Activated T-helper 9 cell treated with anti-CD3 and anti-CD28 coated beads, Interleukin-2, amount 50 U/mL, for 16 hours (primary cell): Measurements from ENCODE around the gene LKAAEAR1.
"Not testable (repeated sequence)": the region's sequence is repeated elsewhere in the genome, so short reads cannot be mapped to it uniquely, and the experiment has no call there.

Experiments used
- DNase-seq: peaks from one replicate; pipeline ENCODE4 v3.0.0-alpha.2; 2020; ENCODE audit warnings: low read depth

LKAAEAR1 gene, protein sequence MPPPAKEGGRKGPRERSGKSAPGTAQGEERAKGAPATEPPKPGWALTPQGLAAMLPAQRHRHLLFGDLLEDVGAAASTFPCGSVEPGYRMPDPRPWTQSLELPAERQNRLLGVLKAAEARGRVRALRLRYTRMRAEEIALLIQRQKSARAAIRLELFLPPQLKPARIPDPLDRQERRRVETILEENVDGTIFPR

DNA sequence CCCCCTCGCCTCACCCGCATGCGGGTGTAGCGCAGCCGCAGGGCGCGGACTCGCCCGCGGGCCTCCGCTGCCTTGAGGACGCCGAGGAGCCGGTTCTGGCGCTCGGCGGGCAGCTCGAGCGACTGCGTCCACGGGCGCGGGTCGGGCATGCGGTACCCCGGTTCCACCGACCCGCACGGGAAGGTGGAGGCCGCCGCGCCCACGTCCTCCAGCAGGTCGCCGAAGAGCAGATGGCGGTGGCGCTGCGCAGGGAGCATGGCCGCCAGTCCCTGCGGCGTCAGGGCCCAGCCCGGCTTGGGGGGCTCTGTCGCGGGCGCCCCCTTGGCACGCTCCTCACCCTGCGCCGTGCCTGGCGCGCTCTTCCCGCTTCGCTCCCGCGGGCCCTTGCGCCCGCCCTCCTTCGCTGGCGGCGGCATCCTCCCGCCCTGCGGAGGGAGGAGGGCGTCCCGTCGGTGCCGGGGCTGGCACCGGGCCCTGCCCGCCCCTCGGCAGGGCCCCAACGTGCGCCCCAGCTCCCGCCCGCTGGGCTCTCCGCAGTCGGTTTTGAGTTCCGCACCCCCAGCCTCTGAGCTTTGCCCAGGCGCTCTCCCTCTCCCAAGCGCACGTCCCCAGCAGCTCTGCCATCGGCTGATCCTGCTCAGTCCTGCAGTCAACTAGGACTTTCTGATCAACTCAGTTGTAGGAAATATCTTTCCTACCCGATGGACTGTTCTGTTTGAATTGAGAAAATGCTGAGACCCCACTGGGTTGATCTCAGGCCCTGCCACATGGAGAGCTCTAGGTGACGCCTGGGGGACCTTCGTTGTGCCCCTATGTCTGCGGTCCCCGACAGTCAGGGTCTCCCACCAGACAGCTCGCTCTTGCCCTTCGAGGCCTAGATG lies at the start of gene LKAAEAR1:
Gene LKAAEAR1 (minus strand): TSS at position 595 of the 881 bp plus-strand sequence. CDS start 179 bp downstream, at position 416.
- DNase-seq, result no peak

DNA sequence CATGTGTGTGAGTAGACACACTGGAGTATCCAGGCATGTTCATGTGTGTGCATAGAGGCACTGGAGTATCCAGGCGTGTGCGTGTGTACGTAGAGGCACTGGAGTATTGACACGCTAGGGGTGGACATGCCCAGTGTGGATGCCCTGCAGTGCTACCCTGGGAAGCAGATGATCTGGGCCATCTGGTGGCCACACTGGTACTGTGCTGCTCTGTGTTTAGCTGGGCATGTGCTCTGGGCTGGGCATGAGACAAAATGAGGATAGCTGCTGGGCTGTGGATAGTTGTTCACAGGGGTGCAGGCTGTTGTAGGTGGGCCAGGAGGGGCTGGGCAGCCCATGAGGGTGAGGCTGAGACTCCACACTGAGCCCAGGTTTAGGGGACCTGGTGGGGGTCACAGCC lies 47.2 kb upstream of the LKAAEAR1 start:
- no peak for DNase-seq

DNA sequence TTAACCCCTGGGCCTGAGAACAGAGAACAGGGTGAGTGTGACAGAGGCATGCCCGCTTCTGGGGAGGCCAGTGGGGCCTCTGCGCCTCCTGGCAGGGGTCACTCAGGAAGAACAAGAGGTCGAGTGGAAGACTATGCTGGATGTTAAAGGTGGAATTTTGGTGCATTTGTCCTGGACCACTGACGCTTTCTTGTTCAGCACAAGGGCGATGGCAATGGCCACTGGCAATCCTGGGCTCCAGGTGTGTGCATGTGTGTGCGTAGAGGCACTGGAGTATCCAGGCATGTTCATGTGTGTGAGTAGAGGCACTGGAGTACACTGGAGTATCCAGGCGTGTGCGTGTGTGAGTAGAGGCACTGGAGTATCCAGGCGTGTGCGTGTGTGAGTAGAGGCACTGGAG lies 46.7 kb upstream of the LKAAEAR1 start:
- no peak for DNase-seq

DNA sequence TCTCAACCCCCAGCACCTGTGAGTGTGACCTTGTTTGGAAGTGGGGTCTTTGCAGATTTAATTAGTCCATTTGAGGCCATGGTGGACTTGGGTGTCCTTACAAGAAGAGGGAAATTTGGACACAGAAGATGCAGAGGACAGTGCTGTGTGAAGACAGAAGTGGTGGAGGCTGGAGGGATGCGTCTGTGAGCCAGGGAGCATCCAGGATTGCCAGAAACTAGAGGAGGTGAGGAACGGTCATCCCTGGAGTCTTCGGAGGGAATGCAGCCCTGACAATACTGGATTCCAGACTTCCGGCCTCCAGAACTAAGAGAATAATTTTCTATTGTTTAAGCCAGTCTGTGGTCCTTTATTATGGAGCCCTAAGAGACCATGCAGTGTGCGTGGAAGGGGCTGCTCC lies 46.1 kb upstream of the LKAAEAR1 start:
- no peak for DNase-seq

DNA sequence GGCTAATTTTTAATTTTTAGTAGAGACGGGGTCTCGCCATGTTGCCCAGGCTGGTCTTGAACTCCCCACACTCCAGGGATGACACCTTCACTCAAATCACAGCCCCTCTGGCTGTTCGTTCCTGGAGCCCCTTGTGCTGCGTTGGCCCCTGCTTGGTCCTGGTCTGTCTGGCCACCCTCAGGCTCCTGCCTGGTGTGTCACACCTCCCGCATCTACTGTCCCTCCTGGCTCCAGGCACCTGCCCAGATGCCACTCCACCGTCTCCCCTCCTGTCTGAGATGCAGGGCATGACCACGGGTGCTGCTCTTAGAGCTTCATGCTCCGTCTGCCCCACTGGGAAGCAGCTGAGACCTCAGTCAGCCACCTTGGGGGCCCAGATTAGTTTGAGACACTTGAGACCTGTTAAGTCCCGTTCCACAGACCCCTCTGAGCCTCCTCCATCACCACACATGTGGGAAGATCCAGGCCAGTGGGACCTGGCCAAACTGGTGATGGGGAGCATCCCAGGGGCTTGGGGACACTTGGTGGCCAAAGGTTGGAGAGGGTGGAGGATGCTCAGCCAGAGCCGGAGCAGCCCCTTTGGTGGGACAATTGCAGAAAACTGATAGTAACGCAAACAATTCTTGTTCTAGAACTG lies 45.1 kb upstream of the LKAAEAR1 start:
- DNase-seq, result no peak

DNA sequence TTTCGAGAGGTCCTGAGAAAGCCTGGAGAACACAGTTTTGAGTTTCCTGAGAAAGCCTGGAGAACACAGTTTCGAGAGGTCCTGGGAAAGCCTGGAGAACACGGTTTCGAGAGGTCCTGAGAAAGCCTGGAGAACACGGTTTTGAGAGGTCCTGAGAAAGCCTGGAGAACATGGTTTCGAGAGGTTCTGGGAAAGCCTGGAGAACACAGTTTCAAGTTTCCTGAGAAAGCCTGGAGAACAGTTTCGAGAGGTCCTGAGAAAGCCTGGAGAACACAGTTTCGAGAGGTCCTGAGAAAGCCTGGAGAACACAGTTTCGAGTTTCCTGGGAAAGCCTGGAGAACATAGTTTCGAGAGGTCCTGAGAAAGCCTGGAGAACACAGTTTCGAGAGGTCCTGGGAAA lies 39.3 kb upstream of the LKAAEAR1 start:
- not testable (repeated sequence) for DNase-seq

DNA sequence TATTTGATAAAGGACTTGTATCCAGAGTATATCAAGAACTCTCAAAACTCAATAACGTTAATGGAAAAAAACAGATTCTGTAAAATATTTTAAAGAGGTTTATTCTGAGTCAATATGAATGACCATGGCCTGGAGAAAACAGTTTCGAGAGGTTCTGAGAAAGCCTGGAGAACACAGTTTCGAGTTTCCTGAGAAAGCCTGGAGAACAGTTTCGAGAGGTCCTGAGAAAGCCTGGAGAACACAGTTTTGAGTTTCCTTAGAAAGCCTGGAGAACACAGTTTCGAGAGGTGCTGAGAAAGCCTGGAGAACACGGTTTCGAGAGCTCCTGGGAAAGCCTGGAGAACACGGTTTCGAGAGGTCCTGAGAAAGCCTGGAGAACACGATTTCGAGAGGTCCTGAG lies 38.7 kb upstream of the LKAAEAR1 start:
- not testable (repeated sequence) for DNase-seq

DNA sequence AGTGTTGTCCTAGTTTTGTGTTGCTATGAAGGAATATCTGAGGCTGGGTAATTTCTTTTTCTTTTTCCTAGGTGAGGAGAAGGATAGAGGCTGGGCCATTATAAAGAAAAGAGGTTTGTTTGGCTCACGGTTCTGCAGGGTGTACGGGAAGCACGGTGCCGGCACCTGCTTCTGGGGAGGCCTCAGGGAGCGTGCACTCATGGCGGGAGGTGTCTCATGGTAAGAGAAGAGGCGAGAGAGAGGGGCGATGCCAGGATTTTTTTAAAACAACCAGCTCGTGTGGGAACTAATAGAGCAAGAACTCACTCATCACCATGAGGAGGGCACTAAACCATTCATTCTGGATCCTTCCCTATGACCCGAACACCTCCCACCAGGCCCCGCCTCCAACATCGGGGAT lies 37.4 kb upstream of the LKAAEAR1 start:
- DNase-seq, result no peak

DNA sequence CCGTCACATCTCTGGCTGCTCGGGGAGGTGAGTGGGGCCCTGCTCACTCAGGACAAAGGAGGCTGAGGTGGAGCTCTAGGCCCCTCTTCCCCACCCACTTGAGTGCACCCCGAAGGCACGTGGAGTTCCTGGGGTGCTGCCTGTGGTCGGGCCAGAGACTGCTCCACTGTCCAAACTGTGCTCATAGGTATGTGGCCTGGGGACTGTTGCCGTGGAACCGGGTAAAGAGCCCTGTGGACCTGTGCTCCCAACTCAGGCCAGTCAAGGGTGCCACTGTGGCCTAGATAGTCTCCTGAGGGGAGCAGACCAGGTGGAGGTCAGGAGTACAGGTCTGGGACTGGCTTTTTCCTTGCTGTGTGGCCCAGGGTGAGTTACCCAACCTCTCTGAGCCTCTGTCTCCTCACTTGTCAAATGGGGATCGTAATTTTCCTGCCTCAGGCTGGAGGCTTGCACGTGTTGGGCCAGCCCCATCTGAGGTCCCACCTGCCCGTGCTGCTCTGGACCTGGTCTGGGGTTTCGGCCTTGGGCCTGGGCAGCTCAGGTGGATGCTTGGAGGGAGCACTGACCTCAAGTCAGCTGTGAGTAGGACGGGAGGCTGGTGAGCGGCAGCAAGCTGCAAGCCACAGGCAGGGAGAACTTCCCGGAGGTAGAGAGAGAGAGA lies 35.6 kb upstream of the LKAAEAR1 start:
- DNase-seq, result no peak

DNA sequence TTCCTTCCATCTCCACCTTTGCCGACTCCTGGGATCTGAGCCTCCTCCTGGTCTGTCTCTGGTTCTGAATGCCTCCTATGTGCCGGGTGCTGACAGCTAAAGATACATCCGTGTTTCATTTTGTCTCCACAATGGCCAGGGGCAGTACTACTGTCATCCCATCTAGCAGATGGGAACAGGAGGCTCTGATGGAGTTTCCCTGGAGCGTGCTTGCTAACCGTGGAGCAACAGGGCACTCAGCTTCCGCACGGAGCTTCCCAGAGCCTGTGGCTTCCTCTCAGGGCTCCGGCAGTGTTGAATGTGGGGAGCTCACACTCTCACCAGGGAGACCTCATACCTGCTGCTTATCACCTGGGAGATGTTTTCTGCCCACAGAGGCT lies 35.1 kb upstream of the LKAAEAR1 start:
- no peak for DNase-seq

DNA sequence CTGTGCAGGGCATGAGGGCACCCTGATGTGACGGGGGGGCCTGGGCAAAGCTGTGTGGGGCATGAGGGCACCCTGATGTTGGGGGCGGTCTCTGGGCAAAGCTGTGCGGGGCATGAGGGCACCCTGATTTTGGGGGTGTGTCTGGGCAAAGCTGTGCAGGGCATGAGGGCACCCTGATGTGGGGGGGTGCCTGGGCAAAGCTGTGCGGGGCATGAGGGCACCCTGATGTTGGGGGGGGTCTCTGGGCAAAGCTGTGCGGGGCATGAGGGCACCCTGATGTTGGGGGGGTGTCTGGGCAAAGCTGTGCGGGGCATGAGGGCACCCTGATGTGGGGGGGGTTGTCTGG lies 33.2 kb upstream of the LKAAEAR1 start:
- not testable (repeated sequence) for DNase-seq

DNA sequence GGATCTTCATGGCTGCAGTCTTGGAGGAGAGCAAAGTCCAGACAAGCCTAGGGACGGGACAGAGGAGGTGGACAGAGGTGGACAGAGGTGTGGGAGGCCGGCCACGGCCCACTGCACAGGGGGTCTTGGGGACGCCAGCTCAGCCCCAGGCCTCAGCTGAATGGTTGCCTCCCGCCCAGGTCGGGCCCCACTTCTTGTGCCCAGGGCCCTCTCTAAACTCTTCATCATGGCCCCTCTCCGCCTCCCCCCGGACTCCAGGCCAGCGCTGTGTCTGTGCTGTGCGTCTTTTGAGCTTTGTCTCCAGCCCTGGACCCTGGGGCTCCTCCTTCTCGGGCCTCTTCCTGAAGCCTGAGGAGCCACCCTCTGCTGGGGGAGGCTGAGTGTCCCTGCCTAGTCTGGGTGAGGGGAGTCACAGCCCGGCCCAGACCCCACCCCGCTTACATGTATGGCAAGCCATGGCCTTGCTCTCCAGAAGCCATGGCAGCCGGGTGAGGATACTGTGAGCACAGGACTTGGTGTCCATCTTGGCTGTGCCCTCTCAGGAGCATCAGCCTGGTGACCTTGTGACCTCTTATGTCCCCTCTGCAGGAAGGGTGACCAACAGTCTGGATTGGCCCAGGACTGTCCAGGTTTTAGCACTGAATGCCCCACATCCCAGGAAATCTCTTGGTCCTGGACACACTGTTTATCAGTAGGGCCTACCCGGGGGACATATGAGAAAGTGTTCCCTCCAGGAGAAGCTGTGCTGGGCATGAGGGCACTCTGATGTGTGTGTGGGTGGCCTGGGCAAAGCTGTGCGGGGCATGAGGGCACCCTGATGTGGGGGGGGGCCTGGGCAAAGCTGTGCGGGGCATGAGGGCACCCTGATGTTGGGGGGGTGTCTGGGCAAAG lies 32.6 kb upstream of the LKAAEAR1 start:
- DNase-seq, result no peak

DNA sequence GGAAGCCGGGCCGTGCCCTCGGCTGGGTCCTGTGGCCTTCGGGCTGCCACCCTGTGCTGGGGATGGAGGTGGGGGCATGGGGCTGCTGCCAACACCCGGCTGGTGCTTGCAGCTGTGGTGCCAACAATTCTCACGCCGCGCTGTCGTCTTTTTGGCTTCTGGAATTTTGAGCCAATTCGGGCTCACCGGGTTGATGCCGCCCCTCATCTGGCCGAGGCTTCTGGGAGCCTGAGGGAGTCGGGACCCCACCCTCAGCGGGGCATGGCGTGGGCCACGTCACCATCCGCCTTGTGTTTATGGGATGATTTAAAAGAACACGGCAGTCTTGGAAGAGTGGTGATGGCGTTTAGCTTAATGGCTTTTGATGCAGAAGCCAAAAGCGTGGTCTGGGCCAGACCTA lies 31.8 kb upstream of the LKAAEAR1 start:
- no peak for DNase-seq

DNA sequence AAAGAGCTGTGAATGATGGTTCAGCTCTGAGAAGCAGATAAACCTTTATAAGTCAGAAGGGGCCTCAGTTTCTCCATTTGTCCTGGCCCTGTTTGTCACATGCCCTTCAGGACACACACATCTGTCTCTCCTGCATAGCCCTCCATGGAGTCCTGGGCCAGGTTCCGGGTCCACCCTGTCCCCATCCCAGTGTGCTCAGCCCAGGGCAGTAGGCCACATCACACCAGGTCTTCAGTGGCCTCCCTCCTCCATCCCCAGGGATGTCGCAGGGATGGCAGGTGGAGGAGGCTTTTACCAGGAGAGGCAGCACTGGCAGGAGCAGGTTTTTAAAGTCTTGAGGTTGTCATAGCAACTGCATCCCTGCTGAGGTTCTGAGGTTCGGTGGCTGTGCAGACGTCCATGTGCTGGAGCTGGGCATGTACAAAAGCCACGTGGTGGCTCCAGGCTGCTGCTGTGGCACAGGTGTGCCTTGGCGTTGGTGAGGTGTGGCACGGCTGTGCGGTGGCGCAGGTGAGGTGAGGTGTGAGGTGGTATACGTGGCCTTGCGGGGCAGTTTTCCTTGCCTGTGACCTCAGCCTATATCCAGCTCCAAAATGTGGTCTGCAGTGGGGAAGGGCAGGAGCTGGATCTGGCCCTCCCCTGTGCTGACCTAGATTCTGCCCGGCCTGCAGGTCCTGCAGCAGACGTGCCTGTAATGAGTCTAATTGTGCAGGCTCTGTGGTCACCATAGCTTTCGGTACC lies 31.1 kb upstream of the LKAAEAR1 start:
- DNase-seq, result no peak

DNA sequence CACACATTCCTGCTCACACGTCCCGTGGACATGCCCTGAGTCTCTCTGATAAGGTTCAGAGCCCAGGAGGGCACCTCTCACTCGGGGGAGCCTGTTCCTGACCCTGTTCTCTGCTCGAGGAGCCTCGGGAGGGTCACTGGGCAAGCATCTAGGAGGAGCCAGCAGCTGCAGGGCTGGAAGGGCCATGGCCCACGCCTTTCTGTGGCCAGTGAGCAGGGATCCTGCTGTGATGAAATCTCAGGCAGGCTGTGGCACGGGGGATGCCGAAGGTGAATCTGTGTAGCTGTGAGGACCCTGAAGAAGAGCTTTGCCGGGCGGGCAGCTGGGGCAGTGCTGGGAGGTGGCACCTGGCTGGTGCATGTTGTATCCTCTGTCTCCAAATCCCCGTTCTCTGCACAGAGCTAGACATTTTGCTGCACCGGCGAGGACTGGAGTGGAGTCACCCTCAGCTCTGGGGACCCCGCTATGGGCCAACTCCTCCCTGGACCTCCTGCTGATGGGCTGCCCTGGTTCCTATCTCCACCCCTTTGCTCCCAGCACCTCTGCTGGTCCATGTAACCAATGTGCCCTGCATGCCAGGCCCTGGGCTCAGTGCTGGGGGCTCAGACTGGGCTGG lies 30.3 kb upstream of the LKAAEAR1 start:
- DNase-seq, result no peak

DNA sequence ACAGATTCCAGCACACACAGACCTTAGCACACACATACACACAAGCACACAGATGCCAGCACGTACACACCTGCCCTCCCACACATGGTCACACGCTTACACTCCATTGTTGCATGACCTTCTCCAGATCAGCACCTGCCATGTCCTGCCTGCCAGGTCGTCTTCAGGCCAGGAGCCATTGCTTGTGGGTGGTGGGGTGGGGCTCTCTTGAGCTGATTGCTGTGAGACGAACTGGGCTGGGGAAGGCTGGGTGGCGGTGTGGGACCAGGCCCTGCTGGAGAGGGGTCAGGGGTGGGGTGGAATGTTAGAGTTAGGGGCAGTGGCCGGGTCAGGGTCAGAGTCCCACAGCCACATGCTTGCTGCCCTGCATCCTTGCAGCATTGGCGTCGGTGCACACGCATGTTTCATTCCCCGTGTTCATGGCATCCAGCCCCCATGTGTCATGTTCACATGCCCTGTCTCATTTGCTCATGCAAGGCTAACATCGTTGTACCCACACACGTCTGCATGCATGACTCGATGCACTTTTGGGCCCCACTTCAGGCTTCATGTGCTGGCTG lies 29.7 kb upstream of the LKAAEAR1 start:
- DNase-seq, result no peak

DNA sequence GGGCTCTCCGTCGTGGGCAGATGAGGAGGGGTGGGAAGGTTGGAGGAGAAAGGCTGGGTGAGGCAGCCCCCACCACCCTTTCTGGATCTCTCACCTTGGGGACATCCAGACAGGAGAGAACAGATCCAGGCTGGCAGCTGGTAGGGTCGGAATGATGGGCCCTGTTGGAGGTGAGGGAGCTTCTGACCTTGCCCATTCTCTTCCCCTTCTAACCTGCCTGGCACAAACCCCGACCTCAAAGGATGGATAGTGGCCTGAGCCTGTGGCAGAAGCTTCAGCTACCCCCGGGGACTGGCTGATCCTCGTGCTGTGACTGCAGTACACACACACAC lies 29.2 kb upstream of the LKAAEAR1 start:
- DNase-seq, result no peak

DNA sequence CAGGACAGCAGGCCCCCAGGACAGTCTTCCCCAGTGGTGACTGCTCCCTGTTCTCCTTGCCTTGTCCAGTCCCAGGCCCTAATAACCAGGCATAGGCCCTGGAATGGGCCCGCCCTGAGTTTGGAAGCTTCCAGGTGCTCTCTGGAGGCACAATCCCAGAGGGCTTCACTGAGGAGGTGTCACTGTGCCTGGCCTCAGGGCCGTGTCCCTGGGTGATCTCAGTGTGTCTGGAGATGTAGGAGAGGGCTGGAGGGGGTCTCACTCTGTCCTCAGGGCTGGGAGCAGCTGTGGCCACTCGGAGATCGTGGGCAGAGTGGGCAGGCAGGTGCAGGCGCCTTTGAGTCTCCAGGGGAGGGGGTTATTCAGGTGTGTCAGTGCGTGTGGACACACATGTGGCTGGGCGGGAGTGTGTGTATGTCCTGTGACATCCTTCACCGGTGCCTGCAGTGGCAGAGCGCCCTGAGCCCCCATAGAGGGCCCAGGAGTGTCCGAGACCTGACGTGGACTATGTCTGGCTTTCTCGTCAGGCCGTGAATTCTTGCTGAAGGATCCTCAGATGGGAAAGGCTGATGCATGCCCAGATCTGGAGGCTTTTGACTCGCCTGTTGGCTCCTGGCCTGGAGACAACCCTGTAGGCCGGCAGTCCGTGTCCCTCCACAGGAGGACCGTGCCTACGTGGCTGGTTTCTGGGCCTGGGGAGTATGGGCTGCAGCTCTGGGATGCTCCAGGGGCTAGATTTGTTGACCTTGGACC lies 28.7 kb upstream of the LKAAEAR1 start:
- no peak for DNase-seq

DNA sequence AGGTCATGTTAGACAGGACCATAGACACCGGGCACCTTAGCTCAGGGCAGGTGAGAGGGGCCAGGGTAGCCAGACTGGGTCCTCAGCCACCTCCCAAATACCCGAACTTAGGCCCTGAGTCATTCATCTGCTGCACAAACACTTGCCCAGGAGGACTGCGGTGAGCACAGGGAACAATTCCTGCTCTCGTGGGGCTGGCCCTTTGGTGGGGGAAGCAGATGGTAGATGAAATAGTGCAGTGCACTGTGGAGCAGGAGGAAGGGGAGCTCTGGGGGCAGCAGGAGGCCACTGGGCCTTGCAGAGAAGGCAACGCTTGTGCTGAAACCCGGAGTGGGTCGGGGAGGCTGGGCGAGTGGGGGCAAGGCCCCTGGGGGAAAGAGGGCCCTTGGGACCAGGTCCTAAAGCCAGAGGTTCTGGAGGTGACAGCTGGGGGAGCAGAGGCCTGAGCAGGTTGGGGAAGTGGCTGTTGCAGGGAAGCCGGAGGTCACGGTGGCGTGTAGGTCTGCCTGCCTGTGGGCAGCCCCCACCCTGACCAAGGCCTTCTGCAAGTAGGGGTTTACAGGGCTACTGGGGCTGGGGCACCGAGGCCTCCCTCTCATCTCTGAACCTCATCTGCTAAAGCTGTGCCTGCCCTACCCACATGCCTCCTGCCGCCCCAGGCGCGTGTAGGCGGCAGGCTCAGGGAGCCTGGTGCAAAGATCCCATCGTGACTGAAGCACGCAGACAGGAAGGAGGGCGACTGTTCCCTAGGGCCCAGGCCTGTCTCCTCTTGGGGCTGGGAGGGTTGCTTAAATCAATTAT lies 27.8 kb upstream of the LKAAEAR1 start:
- no peak for DNase-seq
